Mucosa of gallbladder (tissue), 1 donor: ENCODE data around the gene ZNF160. TPM values are rescaled to one million over a fixed set of nuclear protein-coding genes. Genes with fewer than 3 reads are reported as not detected.
"Not testable (repeated sequence)": the region's sequence is repeated elsewhere in the genome, so short reads cannot be mapped to it uniquely, and the experiment has no call there.

Experiments
- DNase-seq: peaks from one replicate; pipeline ENCODE4 v3.0.0-alpha.2; 2020; ENCODE audit warnings: low spot score
- total RNA-seq: library from RNA; stranded (reverse); gene quantifications from one replicate; pipeline ENCODE4 v1.2.1, GENCODE V29; 2021
- donor health status: DM: no; HTN: no; CAD: no.

Gene ZNF160
- total RNA-seq, 1 donor from 2014 or later = 66.8 TPM

GRCh38 chr19:53092723-53093122 is 10.5 kb downstream of the ZNF160 start:
- DNase-seq = no peak

GRCh38 chr19:53091413-53092254 is 11.6 kb downstream of the ZNF160 start:
- DNase-seq = no peak

- no peak for DNase-seq
Measured at GRCh38 chr19:53088091-53088490, 15.1 kb downstream of the ZNF160 start.

- peak; percentile 14 for DNase-seq
Measured at GRCh38 chr19:53086949-53087348, 16.3 kb downstream of the ZNF160 start.

- DNase-seq = no peak
Measured at GRCh38 chr19:53085496-53085895, 17.7 kb downstream of the ZNF160 start.

- DNase-seq = no peak
Measured at GRCh38 chr19:53082929-53083328, 20.3 kb downstream of the ZNF160 start.

GRCh38 chr19:53079313-53079924 is 23.8 kb downstream of the ZNF160 start:
- no peak for DNase-seq

GRCh38 chr19:53078668-53079067 is 24.6 kb downstream of the ZNF160 start:
- DNase-seq = no peak

GRCh38 chr19:53076984-53077383 is 26.2 kb downstream of the ZNF160 start:
- DNase-seq = peak; percentile 47

GRCh38 chr19:53068834-53069233 is 34.4 kb downstream of the ZNF160 start:
- no peak for DNase-seq

GRCh38 chr19:53068199-53068598 is 35.0 kb downstream of the ZNF160 start:
- DNase-seq = no peak

GRCh38 chr19:53057904-53058580 is 45.2 kb downstream of the ZNF160 start:
- peak; percentile 38 for DNase-seq

- DNase-seq = no peak
Measured at GRCh38 chr19:53055117-53055516, 48.1 kb downstream of the ZNF160 start.

GRCh38 chr19:53047379-53047778 is 55.8 kb downstream of the ZNF160 start:
- no peak for DNase-seq

- no peak for DNase-seq
Measured at GRCh38 chr19:53045536-53045935, 57.7 kb downstream of the ZNF160 start.

GRCh38 chr19:53041366-53041765 is 61.9 kb downstream of the ZNF160 start:
- no peak for DNase-seq

GRCh38 chr19:53037101-53038097 is 65.8 kb downstream of the ZNF160 start:
- peak; percentile 26 for DNase-seq

- DNase-seq = no peak
Measured at GRCh38 chr19:53034948-53035675, 68.1 kb downstream of the ZNF160 start.

GRCh38 chr19:53034054-53034453 is 69.2 kb downstream of the ZNF160 start:
- no peak for DNase-seq

GRCh38 chr19:53028306-53028705 is 74.9 kb downstream of the ZNF160 start:
- DNase-seq = not testable (repeated sequence)

- no peak for DNase-seq
Measured at GRCh38 chr19:53019684-53020083, 83.5 kb downstream of the ZNF160 start.
